GM18909 (cell line): ENCODE data around the gene UACA.

ENCODE experiments used
- ATAC-seq: cut with Tn5 transposase; IDR thresholded peaks from one replicate; pipeline ENCODE4 v1.9.1; 2021; ENCODE audit warnings: mild to moderate bottlenecking; ENCODE audit not compliant: unreplicated experiment, poor library complexity

UACA gene

DNA sequence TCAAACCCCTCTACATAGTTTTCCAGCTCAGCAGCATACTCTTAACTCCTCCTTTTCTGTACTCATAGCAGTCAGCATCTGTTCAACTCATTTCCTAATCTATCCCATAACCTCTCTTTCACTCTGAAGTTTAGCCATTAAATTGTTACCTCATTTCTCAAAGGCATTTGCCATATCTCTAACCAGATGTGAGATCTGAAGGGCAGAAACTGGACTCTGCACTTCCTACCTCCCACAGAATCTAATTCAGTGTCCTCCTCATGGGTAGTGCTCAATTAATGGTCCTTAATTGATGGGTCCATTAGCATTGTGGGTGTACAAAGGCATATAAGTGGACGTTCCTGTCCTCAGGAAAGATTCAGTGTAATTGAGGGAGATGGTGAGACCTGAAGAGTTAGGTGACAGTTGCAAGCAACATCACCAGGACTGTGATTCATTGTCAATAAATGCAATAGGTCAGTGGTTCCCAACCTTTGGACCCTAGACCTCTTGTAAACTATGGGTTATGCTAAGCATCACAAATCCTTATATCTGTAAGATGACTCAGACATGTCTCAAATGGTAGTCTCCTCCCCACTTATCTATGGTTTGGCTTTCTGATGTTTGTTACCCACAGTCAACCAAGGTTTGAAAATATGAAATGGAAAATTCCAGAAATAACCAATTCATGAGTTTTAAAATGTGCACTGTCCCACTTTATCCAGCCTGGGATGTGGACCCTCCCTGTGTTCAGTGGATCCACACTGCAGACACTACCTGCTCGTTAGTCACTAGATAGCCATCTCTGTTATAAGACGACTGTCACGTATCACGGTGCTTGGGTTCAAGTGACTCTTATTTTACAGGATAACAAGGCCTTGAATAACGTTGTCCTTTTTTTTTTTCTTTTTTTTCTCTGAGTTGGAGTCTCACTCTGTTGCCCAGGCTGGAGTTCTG, 25.0 kb upstream of the UACA start:
- no peak for ATAC-seq

DNA sequence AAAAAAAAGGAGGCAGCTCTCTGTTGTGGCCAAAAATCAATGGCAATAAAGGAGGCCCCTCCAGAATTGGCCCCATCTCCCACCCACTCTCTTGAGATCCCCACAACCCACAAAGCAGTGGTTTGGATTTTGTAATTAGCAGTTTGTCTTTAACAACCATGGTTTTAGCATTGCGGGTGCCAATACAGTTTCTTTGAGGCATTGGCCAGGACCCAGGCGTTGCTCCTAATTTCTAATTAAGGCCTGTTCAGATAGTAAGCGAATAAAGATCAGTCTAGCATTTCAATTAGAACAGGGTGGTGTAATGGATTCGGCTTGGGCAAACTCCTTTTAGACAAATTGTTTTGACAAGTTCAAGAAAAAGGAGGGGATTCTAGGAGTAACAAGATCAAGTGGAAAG, 23.6 kb upstream of the UACA start:
- ATAC-seq: no peak

DNA sequence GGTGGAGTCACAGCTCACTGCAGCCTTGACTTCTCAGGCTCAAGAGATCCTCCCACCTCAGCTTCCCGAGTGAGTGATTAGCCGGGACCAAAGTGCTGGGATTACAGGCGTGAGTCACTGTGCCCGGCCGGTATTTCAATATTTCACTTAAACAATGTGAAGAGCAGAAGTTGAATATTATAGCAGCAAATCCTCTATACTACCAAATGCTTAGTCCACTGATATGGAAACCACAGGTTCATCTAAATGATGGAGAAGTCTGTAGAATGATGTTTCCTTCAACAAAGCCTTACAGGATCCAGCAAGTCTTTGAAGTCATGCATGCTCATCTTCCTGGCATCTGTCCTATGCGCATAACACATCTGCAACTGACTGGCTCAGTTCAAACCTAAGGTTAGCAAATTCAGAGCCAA, 20.3 kb upstream of the UACA start:
- ATAC-seq: no peak

DNA sequence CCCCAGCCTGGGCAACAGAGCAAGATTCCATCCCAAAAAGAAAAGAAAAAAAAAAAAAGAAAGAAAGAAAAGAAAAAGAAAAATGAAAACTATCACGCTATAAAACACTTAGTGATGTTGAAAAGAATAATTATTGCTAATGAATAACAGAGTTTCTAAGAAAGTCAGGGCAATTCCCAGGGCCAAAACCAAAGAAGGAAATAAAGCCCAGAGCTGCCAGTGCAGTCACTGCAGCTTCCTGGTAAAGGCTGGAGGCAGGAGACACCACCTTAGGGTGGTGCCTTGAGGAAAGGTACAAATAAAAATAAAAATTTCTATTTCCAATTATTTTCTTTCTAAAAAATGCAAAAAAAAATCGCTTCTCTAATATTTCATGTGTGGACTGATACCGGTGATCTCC, 19.7 kb upstream of the UACA start:
- no peak for ATAC-seq

DNA sequence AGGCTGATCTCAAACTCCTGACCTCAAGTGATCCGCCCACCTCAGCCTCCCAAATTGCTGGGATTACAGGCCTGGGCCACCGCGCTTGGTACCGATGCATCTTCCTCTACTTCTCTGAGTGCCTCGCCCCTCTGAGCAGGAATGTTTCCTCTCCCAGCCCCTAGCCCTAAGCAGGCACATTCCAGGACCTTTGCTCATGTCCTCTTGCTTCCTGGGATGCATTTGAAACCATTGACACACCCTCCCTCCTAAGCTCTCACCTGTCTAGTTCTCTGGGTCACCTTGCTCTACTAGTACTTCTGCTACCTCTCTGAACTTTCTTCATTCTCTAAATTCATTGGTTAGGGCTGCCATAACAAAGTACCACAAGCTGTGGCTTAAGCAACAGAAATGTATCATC, 17.9 kb upstream of the UACA start:
- no peak for ATAC-seq

DNA sequence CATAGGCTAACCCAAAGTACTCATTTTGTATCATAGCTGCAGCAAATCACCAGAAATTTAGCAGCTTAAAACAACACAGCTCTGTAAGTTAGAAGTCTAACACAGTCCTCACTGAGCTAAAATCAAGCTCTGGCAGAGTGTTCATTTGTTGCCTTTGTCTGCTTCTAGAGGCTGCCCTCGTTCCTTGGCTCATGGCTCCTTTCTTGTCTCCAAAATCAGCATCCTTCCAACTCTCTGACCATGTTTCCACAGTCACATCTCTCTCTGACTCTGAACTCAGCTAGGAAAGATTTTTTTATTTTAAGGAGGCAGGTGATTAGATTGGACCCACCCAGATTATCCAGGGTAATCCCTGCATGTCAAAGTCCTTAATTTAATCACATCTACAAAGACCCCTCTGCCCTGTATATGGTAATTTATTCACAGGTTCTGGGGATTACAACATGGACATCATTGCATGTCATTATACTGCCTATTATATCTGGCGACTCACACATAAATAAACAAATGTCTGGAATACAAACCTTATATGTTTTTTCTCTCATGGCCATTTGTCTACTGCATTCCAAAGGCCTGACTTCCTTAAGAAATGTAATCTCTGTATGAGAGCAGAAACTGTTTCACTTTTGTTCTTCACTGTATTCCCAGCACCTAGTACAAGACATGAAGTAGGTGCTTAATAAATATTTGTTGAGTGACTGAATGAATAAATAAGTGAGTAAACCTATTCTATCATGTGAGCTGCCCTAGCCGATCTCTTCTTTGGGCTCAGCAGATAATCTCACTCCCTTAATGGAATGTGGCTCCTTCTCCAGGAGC, 15.1 kb upstream of the UACA start:
- ATAC-seq: no peak

DNA sequence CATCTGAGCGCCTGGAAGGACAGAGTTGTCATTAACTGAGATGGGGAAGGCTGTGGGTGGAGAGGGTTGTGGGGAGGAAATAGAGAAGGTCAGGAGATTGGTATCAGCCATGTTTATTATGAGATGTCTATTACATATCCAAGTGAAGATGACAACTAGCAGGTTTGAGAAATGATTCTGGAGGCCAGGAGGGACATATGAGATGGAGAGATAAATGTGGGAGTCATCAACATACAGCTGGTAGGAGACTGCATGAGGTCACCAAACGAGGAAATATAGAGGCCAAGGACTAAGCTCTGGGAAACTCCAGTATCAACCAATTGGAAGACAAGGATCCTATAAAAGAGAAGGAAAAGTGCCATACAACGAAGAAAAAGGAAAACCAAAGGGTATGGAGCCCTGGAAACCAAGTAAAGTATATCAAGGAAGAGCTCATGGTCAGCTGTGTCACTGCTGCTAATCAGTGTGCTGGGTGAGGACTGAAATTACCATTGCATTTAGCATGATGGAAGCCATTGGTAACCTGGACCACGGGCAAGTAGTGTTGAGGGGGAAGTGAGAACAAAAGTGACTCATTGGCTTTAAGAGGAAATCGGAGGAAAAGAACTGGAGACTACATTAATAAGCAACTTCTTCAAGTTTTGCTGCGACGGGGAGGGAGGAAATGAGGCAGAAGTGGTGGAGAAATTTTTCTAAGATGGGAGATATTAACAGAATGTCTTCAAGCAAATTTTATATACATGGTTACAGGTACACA, 14.0 kb upstream of the UACA start:
- ATAC-seq: no peak

DNA sequence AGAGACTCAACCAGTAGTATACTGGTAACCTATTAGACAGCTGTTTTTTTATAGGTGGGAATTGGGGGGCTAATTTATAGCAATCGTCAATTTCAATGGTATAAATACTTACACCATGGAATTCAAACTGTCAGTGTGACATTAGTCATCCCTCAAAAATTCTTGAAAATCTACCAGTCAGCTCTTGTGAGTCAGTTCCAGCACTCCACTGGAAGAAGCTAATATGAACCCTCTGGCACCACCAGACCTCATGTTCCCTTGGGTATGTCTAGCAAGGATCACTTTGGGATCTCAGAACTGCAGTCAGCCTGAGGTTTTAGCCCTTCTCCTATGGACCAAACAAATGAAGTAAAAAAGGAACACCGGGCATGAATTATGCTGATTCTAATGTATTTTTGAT, 11.8 kb upstream of the UACA start:
- ATAC-seq: no peak

DNA sequence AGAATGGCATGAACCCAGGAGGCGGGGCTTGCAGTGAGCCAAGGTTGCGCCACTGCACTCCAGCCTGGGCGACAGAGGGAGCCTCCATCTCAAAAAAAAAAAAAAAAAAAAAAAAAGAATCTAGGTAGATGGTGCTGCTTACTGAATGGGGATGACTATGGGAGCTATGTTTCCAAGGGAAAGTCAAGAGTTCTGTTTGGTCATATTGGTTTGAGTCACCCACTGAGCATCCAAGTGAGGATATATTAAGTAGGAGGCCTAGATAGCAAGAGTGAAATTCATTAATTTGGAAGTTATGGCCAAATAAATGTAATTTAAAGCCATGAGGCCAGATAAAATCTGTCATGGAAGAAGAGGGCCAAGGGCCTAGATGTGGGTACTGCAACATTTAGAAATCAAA, 9.0 kb upstream of the UACA start:
- no peak for ATAC-seq

DNA sequence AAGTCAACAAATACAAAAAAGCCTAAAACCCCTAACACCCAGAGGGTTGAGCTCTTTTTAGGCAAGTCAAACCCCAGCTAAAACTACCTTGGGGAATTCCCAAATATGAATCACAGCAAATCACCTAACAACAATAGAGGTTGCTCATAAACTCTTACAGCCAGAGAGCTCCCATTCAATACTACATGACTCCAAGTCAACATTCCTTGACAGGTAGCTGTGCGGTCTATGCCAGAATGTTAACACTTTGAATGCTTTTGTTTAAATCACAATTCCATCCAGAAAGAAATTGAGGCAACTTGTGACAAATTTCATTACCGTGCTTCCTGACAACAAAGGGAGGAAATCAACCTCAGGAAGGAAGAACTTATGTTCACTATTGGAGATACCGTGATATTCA, 7.5 kb upstream of the UACA start:
- ATAC-seq: no peak

DNA sequence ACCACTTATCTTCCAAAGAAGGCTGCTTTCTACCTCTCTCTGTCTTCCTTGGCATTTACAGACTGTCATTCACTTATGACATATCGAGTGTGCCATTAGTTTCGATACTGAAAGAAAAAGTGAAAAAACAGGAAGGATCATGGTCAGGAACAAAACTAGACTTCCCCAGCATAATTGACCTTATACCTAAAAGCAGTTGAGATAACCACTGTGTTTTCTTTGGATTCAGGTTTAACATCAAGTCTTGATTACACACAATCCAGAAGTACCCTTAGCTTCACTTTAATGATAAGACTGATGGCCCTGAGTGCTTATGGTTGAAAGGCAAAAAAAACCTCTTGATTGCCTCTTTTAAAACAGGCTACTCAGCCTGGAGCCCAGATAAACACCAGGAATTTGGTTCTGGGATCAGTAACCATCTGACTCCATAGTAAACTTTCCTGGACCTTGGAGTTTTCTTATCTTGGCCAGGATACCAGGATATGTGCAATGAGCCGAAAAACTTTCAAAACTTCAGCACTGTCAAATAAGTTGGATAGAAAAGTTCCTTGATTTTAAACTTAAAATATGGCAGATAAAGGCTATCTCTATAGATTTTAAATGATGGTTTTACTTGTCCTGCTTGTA, 5.0 kb upstream of the UACA start:
- ATAC-seq: no peak

DNA sequence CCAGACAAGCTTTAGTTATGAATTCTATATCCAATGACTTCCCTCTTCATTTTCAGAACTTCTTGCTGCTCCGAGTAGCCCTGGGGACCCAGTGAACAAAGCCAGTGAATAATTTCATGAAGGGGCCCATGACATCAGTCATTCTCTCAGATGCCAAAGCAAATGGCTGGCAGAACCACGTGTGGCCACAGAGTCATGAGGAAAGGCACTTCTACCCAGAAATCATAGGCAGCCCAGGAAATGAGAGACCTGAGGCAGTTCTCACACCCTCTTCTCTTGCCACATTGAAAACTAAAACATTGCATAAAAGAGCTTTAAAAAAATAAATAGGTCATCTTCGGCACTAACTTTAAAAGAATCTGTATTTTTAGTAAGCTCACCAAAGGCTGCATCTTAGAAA, 4.3 kb upstream of the UACA start:
- no peak for ATAC-seq

DNA sequence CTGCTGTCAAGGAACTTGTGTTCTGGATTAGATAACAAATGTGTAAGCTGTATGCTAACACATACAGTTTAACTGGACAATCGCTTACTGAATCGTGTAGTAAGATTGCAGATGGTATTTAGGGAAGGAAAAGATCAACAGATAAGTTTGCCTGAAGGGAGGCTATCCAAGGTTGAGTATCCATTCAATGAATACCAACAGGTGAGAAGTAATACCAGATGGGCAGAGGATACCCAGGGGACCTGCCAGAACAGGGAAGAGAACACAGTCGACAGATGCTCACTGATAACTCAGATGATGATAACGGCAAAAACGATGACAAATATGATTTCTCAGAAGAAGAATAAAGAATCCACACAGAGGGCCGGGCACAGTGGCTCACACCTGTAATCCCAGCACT, 3.2 kb upstream of the UACA start:
- no peak for ATAC-seq

DNA sequence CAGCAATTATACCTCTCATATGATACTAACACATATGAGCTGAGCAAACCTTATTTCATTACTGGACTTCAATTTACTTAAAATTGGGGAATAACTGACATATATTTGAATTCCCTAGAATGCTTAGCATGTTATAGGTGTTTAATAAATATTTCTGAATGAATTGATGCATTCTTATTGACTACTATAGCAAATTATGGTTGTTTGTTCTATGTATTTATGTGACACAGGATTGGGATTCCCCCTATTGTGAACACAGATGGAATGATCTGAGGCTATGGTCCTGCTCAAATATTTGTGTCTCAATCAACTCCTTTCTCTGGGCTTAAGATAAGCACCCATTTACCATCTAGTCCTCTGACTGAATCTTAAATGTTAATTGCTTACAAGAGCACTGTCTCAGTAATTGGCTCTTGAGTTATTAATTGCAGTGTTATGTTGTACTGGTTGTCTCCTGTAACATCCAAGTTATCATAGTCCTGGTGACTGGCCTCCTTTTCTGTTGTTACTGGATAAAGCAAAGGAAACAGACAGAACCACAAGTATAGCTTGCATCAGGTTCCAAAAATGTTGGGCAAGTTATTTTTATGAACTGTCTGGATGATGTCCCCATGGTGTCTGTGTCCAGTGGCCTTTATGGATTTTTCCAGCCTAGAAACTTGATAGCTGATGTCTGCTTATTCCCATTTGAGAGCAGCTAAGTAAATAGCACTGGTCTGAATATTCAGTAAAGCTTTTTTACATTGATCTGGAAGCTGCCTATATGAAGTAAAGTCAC, 2.3 kb upstream of the UACA start:
- no peak for ATAC-seq

DNA sequence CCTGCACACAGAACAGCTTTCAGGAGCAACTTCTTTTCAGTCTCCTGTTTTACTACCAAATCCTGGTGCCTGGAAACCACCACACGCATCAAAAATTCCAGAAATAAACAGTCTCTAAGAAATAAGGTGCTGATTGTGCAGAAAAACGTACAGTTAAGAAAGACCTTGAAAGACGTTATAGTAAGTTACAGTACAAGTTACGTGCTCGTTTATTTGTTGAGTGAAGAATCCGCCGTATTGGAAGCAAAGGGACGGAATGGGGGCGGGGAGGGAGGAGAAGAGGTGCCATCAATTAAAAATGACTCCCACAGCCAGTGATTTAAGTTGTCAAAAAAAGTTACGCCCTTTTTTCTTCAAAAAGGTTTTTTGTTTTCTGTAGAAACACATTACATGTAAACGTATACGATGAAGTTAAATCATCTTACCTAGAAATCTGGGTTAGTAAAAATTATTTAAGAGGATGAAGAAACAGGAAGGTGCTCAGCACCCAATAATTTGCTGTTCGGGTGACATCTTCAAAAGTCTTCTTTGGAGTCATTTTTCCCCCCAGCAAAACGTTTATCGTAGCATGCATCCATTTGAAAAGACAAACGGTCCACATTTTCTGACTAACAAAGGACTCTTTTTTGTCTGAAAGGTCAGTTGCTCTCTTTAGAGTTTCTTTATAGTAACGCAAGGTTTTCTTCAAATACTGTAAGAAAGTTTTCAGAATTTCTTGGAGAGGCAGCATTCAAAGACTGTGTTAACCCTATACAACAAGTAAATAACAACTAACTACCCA, 782 bp upstream of the UACA start:
- no peak for ATAC-seq

DNA sequence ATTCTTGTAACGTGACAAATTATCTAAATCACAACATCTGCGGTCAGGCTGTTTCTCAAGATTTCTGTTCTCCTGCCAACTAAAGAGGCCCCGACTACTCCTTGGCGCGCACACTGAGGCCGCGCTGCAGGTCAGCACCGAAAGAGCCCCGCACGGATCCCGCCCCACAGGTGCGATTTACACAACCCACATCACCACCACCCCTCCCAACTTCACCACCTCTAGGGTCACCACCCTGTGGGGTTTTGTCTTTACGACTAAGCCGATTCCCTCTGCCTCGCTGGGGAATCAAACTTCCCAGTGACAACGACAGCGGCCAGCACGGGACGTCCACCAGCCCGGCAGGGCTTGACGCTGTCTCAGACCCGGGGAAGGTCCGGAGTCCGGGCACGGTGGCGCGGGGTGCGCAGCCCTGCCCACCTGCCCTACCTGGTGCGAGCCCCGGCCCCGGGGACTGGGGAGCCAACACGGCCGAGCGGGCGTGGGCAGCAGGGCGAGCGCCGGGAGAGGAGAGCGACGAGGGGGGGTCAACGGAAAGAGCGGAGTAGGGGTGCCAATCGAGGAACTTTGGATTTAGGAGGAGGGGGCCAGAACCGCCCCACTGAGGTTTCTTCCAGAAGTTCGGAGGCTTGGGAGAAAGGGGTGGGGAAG, 764 bp downstream of the UACA start:
- no peak for ATAC-seq

DNA sequence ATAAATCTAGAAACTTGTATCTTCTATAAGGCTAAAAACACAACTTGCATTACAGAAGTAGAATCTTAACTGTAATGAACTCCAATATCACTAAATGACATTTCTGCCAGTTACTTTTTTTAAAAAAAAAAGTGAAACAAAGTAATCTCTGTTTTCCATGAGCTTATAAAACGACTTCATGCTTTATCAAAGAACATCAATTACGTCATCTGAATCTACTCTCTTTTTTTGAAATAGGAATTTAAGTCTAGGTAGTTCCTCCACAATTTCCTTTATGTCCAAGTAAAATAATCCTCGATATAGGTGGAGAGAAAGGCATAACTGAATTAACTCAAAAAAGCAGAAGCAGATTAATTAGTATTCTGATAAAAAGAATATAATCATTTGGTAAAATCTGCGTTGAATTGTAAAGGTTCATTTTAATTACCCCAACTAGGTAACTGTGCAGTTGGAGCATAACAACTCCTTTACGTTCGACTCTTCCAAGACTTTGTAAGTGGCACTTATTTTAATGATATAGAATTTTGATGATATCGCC, 1.4 kb downstream of the UACA start:
- no peak for ATAC-seq

DNA sequence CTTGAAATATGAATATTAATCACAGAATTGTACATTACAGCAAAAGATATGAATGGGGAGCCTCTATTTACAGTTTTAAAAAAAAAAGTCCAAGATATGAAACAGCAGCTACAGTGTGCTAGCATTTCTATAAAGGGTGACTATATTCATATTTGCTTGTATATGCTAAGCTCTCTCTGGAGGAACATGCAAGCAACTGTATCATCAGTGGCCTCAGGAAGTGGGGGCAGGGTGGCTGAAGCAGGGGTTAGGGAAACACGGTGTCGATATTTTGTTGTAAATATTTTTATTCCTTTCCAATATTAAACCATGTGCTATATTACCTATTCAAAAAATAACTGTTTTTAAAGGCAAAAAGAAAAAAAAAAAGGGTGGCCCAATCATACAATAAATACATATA, 2.3 kb downstream of the UACA start:
- ATAC-seq: no peak
